ENCODE results near the gene NRROS. TPM values are rescaled to one million over a fixed set of nuclear protein-coding genes. Genes with fewer than 3 reads are reported as not detected.

Gene NRROS
- total and polyA plus RNA-seq, 2 experiments from 2014 or later: 0.33 TPM; not detected in 1

GRCh38 chr3:196624907-196625306, 14.6 kb upstream of the NRROS start:
- H3K27ac ChIP-seq: no peak overlapping the region
- DNase-seq (ENCODE audit: low spot score): no peak
- 97% methylated on average over 16 of the region's 16 CpGs for WGBS (ENCODE audit: low lambda C conversion rate, missing lambda C conversion rate)

GRCh38 chr3:196625331-196625730, 14.2 kb upstream of the NRROS start:
- Histone ChIP-seq H4K20me1 (ENCODE audit: insufficient read depth, poor library complexity, severe bottlenecking) (no peaks in the 10 kb centered on the region), H3K9me2 (replicated peaks; ENCODE audit: insufficient read depth) (no peaks in the 10 kb centered on the region), H3K27me3 (no peaks in the 10 kb centered on the region), H3K79me2 (no peaks in the 10 kb centered on the region), H3K27ac (no peak overlapping the region), H3K4me2 (no peak overlapping the region), H2AFZ (no peak overlapping the region), H3K4me1 (ENCODE audit: insufficient read depth) (no peaks in the 10 kb centered on the region), H3K36me3 (replicated peaks; ENCODE audit: insufficient read depth, low read depth) (no peaks in the 10 kb centered on the region), H3K4me3 (no peak overlapping the region), H3K9me3 (ENCODE audit: low read depth) (no peaks in the 10 kb centered on the region)
- 93% methylated on average over 6 of the region's 6 CpGs for WGBS (ENCODE audit: low lambda C conversion rate, missing lambda C conversion rate)
- TF ChIP-seq EZH2 (IDR thresholded peaks at IDR 0.05; ENCODE audit: borderline replicate concordance) (no peak), CTCF (IDR thresholded peaks at IDR 0.05; ENCODE audit: poor library complexity) (no peak), EZH2phosphoT487 (IDR thresholded peaks at IDR 0.05; ENCODE audit: low read depth, severe bottlenecking, unreplicated experiment) (no peak)
- DNase-seq (ENCODE audit: low spot score): no peak

More at GRCh38 chr3:196624907-196625306, 14.6 kb upstream of the NRROS start:
- H3K36me3 ChIP-seq (replicated peaks; ENCODE audit: insufficient read depth, low read depth): no peaks in the 10 kb centered on the region
- H3K9me2 ChIP-seq (replicated peaks; ENCODE audit: insufficient read depth): no peaks in the 10 kb centered on the region
- TF ChIP-seq EZH2 (IDR thresholded peaks at IDR 0.05; ENCODE audit: borderline replicate concordance) (no peak), EZH2phosphoT487 (IDR thresholded peaks at IDR 0.05; ENCODE audit: low read depth, severe bottlenecking, unreplicated experiment) (no peak), CTCF (IDR thresholded peaks at IDR 0.05; ENCODE audit: poor library complexity) (no peak)
- H2AFZ ChIP-seq: no peak overlapping the region
- no peak overlapping the region for H3K4me3 ChIP-seq
- H3K79me2 ChIP-seq: no peaks in the 10 kb centered on the region
- no peaks in the 10 kb centered on the region for H4K20me1 ChIP-seq (ENCODE audit: insufficient read depth, poor library complexity, severe bottlenecking)
- H3K9me3 ChIP-seq (ENCODE audit: low read depth): no peaks in the 10 kb centered on the region
- H3K27me3 ChIP-seq: no peaks in the 10 kb centered on the region
- H3K4me1 ChIP-seq (ENCODE audit: insufficient read depth): no peaks in the 10 kb centered on the region
- H3K4me2 ChIP-seq: no peak overlapping the region

GRCh38 chr3:196627918-196628231, 11.6 kb upstream of the NRROS start:
- Histone ChIP-seq H3K36me3 (replicated peaks; ENCODE audit: insufficient read depth, low read depth) (no peaks in the 10 kb centered on the region), H3K4me2 (no peak overlapping the region), H3K79me2 (no peaks in the 10 kb centered on the region), H3K27me3 (no peaks in the 10 kb centered on the region), H3K27ac (no peak overlapping the region), H3K9me3 (ENCODE audit: low read depth) (no peaks in the 10 kb centered on the region), H3K9me2 (replicated peaks; ENCODE audit: insufficient read depth) (no peaks in the 10 kb centered on the region), H2AFZ (no peak overlapping the region), H4K20me1 (ENCODE audit: insufficient read depth, poor library complexity, severe bottlenecking) (no peaks in the 10 kb centered on the region), H3K4me1 (ENCODE audit: insufficient read depth) (peaks cover 1% of the 10 kb centered on the region), H3K4me3 (no peak overlapping the region)
- 93% methylated on average over 8 of the region's 8 CpGs for WGBS (ENCODE audit: low lambda C conversion rate, missing lambda C conversion rate)
- no peak for DNase-seq (ENCODE audit: low spot score)
- TF ChIP-seq EZH2 (IDR thresholded peaks at IDR 0.05; ENCODE audit: borderline replicate concordance) (no peak), EZH2phosphoT487 (IDR thresholded peaks at IDR 0.05; ENCODE audit: low read depth, severe bottlenecking, unreplicated experiment) (no peak), CTCF (IDR thresholded peaks at IDR 0.05; ENCODE audit: poor library complexity) (no peak)

- Histone ChIP-seq H2AFZ (no peak overlapping the region), H3K4me3 (no peak overlapping the region), H3K9me3 (ENCODE audit: low read depth) (no peaks in the 10 kb centered on the region), H3K9me2 (replicated peaks; ENCODE audit: insufficient read depth) (no peaks in the 10 kb centered on the region), H3K27me3 (no peaks in the 10 kb centered on the region), H3K4me1 (ENCODE audit: insufficient read depth) (peaks cover 4% of the 10 kb centered on the region), H3K79me2 (no peaks in the 10 kb centered on the region), H3K4me2 (no peak overlapping the region), H3K36me3 (replicated peaks; ENCODE audit: insufficient read depth, low read depth) (no peaks in the 10 kb centered on the region), H3K27ac (no peak overlapping the region), H4K20me1 (ENCODE audit: insufficient read depth, poor library complexity, severe bottlenecking) (no peaks in the 10 kb centered on the region)
- no peak for DNase-seq (ENCODE audit: low spot score)
- TF ChIP-seq EZH2phosphoT487 (IDR thresholded peaks at IDR 0.05; ENCODE audit: low read depth, severe bottlenecking, unreplicated experiment): no peak
- no peak for TF ChIP-seq EZH2 (IDR thresholded peaks at IDR 0.05; ENCODE audit: borderline replicate concordance)
- TF ChIP-seq CTCF (IDR thresholded peaks at IDR 0.05; ENCODE audit: poor library complexity): no peak
- 98% methylated on average over 2 of the region's 2 CpGs for WGBS (ENCODE audit: low lambda C conversion rate, missing lambda C conversion rate)
These were observed 10.3 kb upstream of the NRROS start for GRCh38 chr3:196629228-196629627.

All from hepatocyte (in vitro differentiated cells).